NB4 (cell line): ENCODE measurements around the gene DOCK4.

Experiments used
- CTCF ChIP-seq: IDR thresholded peaks from one replicate; pipeline ENCODE4 v1.5.1; 2012; ENCODE audit warnings: low read depth, low read length
- MAX ChIP-seq: IDR thresholded peaks from 2 replicates; pipeline ENCODE4 v1.6.1; 2011; ENCODE audit warnings: low read depth, low read length
- POLR2A ChIP-seq: IDR thresholded peaks from 2 replicates; pipeline ENCODE4 v1.6.1; 2011; ENCODE audit warnings: mild to moderate bottlenecking; ENCODE audit not compliant: insufficient read length; ENCODE audit errors: extremely low read depth

DNA sequence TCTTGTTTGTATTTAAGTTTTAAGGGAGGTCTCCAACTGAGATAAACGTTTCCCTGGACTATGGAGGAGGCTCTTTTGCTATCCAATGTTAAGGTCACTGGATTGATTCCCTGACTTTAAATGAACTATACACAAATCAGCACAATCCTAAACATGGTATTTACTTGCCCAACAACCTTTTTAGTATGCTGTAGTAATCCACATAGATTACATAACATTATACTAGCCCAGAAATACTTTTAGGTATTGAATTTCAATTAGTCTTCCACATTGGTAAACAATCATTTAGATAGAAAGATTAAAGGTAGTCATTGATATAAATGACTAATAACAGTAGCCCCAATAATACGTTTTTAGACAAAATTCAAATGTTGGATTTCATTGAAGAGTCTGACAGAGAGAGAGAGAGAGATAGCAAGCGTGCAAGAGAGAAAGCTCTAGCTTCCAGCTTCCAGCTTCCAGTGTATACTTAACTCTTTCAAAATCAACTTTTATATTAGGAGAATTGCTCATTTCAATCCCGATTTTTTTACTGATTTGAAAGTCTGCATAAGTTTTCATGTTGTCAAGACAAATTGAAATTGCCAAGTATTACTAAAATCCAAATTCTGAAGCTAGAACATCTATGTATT is 155.8 kb downstream of the DOCK4 start:
- TF ChIP-seq MAX (no peak), CTCF (no peak), POLR2A (no peak)
